Right forelimb (tissue), 1 donor: ENCODE measurements around the gene TEX53.

Source experiments
- DNase-seq: peaks from one replicate; pipeline ENCODE4 v3.0.0-alpha.2; 2018

TEX53 gene

GRCh38 chr9:114678795-114679194, 21.2 kb upstream of the TEX53 start:
- no peak for DNase-seq

- no peak for DNase-seq
Measured at GRCh38 chr9:114678130-114678529, 20.5 kb upstream of the TEX53 start.

DNA sequence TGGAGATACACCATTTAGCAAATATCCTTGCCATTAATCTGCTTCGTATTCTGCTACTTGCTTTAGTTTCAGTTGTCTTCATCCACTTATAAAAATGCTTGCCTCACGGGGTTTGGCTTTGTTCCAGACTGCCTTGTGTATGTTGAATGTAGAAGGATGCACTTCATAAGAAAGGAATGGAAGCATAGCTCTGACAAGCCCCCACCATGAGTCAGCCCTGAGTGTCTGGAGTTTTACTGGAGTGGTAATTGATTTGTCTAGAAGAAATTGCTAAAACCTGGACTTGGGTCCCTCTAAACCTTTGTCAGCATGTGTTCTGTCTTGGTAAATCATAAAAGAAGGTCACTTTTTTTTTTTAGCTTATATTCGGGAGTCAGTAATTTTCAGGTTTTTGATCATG, 19.8 kb upstream of the TEX53 start:
- no peak for DNase-seq

DNA sequence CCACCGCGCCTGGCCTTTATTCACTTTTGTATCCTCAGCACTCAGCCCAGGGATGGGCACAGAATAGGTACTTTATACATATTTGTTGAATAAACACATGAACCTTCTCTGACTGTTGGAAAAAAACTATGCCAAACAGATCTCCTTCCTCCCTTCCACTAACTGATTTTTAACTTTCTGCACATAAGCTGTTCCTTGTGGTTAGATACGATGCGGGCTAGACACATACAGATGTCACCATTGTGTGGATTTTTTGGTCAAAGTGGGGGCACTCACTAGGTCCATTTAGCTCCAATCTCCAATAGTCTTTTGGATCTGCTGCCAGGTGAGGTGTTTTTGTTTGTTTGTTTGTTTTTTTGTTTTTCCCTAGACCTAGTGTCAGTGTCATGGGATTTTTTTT, 19.3 kb upstream of the TEX53 start:
- no peak for DNase-seq

DNA sequence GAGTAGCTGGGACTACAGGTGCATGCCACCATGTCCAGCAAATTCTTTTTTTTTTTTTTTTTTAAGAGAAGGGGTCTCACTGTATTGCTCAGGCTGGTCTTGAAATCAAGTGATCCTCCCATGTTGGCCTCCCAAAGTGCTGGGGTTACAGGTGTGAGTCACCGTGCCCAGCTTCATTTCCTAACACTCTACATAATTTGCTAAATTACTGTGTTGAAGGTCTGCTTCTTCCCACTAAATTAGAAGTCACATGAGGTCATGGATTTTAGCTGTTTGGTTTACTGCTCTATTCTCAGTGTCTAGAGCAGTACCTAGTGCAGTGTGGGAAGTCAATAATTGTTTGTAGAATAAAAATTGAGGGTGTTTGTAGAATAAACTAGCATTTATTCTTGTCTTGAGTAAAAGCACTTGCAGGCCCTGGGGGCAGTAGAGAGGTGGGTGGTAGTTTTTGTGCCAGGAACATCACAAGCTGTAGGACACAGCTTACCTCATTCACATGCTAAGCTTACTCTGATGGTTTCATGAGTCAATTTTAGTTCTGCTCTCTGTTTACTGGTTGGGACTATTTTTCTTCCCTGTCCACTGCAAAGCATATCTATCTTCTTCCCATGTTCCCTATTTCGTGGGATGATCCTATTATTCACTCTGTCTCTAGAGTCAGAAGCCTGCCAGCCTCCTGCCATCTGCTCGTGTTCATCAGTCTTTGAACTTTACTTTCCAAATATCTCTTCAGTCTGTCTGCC, 17.4 kb upstream of the TEX53 start:
- no peak for DNase-seq

DNA sequence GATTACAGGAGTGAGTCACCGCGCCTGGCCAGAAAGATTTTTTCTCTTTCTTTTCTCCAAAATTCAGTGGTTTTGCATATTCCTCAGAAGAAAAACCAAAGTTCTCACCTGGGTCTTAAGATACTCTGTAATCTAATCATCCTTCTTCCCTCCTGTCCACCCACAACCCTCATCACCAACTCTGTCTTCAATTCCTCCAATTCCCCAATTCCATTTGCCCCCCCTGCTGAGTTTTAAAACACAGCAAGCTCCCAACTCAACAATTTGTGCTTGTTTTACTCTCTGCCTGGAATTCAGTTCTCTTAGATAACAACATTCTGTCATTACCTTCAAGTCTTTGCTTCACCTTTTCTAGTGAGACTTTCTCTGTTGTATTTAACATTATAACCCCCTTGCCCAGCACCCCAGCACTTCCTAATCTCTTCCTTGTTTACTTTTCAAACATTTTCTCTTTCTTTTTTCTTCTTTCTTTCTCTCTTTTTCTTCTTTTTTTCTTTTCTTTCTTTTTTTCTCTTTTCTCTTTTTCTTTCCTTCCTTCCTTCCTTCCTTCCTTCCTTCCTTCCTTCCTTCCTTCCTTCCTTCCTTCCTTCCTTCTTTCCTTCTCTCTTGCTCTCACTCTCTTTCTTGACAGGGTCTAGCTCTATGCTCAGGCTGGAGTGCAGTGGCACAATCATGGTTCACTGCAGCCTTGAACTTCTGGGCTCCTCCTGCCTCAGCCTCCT, 16.6 kb upstream of the TEX53 start:
- no peak for DNase-seq

DNA sequence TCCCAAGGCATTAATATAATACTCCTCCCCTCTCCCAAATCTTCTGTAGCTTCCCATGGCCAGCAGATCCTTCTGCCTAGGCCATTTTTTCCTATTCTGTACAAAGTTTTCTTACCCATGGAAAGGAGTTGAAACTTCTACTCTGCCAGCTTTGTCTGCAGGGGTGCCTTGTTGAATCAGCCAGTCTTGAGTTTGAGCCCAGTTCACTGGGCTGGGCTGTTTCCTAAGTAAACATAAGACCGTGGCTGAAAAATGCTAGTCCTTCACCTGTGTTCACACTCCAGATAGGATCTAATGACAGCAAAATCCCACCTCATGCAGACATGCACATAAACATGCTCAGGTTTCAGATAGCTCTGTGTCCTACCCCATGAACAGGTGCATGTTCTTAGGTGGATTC, 14.0 kb upstream of the TEX53 start:
- DNase-seq, result no peak

GRCh38 chr9:114669961-114670360, 12.4 kb upstream of the TEX53 start:
- DNase-seq, result no peak

- DNase-seq, result no peak
Measured at GRCh38 chr9:114668146-114668545, 10.5 kb upstream of the TEX53 start.

- DNase-seq, result no peak
Measured at GRCh38 chr9:114666851-114667250, 9.2 kb upstream of the TEX53 start.

DNA sequence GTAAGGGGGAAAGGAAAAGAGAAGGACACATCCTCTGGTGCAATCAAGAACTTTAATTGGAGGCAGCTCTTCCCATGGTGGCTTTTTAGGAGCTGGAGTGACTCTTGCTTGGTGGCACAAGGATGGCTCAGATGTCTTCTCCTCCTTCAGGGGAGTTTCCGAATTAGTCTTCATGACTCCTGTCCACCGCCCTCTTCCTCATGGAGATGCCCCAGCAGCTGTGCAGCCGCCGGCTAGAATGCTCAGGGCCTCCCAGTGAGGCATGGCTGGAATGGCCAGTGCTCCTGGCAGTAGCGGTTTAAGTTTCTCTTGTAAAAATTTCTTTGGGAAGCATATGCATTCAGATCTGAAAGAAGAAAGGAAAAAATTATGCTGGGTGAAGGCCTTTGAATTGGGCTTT, 8.8 kb upstream of the TEX53 start:
- DNase-seq, result no peak

- DNase-seq, result no peak
Measured at GRCh38 chr9:114664181-114664580, 6.6 kb upstream of the TEX53 start.

GRCh38 chr9:114662081-114662989, 4.7 kb upstream of the TEX53 start:
- peak; percentile 53 for DNase-seq

GRCh38 chr9:114656301-114656700, 1.3 kb downstream of the TEX53 start:
- DNase-seq, result no peak

GRCh38 chr9:114655689-114656088, 1.9 kb downstream of the TEX53 start:
- DNase-seq, result no peak

GRCh38 chr9:114653556-114654159, 3.9 kb downstream of the TEX53 start:
- peak; percentile 80 for DNase-seq

GRCh38 chr9:114652776-114653555, 4.6 kb downstream of the TEX53 start:
- no peak for DNase-seq

DNA sequence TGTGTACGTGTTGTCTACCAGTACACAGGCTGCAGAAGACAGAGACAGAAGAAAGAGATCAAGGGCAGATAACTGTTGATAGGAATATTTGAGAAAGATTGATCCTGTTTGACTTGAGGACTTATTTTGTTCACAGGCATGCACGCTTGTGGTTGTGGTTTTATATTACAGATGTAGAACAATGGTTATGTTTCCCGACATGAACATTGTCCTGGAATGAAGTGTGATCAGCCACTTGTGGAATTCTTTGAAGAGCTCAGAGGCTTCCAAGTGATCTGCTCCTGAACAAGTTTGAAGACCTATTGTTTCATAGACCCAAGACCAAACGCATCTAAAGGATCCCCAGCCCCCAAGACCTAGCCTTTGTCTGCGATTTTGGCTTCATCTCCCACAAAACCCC, 13.7 kb downstream of the TEX53 start:
- DNase-seq, result no peak

GRCh38 chr9:114643001-114643400, 14.6 kb downstream of the TEX53 start:
- no peak for DNase-seq

GRCh38 chr9:114641967-114642366, 15.6 kb downstream of the TEX53 start:
- no peak for DNase-seq

DNA sequence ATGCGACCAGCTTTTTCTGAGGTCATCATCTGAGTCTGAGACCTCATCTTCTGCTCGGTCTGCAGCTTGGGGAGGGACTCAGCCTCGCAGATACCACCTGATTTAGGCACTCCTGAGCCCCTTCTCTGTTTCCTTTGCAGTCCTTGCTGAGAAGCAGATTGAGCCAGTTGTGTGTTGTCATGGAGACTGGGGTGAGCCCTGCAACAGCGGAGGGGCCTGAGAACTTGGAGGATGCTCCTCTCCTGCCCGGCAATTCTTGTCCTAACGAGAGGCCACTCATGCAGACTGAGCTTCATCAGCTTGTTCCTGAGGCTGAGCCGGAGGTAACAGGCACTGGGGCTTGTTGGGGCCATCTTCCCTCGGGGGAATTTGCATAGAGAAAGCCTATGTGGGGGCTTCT, 19.2 kb downstream of the TEX53 start:
- DNase-seq, result no peak

- no peak for DNase-seq
Measured at GRCh38 chr9:114634387-114634786, 23.2 kb downstream of the TEX53 start.
